GM12878 (cell line): ENCODE measurements around the gene RIPK4. TPM values are rescaled to one million over a fixed set of nuclear protein-coding genes. Genes with fewer than 3 reads are reported as not detected.

ENCODE experiments used
- ATAC-seq: fragments of 200-7000 bp; cut with Tn5 transposase; 3 replicates; pipeline ENCODE4 v1.9.1; 2020; ENCODE audit warnings: mild to moderate bottlenecking, moderate library complexity
- BruUV-seq: library from RNA; stranded (reverse); fragments of 400-500 nt; replicated peaks from 2 replicates; lab custom pipeline; 2021; lab: Mats Ljungman, UMichigan
- CTCF ChIA-PET: fragments of 300-600 bp; sonication (Branson Sonifier 250); formaldehyde crosslinking; extraction: SDS; loops from one replicate; lab custom pipeline; 2021; ENCODE audit warnings: inconsistent platforms; lab: Yijun Ruan, JAX
- POLR2A ChIA-PET: fragments of 350-600 bp; formaldehyde crosslinking; extraction: SDS; loops from one replicate; lab custom pipeline; 2021; ENCODE audit warnings: inconsistent platforms; lab: Charles Lee
- RAD21 ChIA-PET: fragments of 300-600 bp; sonication (Branson Sonifier 250); formaldehyde crosslinking; loops from one replicate; lab custom pipeline; 2023; ENCODE audit warnings: antibody characterized with exemption; ENCODE audit not compliant: unreplicated experiment; lab: Charles Lee
- SMC1A ChIA-PET: fragments of 300-600 bp; sonication (Branson Sonifier 250); formaldehyde crosslinking; loops from one replicate; lab custom pipeline; 2023; ENCODE audit not compliant: unreplicated experiment, uncharacterized antibody; lab: Charles Lee
- DNase-seq: peaks from one replicate; pipeline ENCODE4 v3.0.0-alpha.2; 2011; ENCODE audit warnings: low read depth, low spot score
- FAIRE-seq: peaks from 3 replicates; lab custom pipeline; 2011; peaks lifted over from hg19 to GRCh38; lab: Jason Lieb, UNC
- H2AFZ ChIP-seq: 2 replicates; pipeline ENCODE4 v1.6.0; 2011; ENCODE audit warnings: low read depth, low read length, control low read depth; ENCODE audit not compliant: control insufficient read depth
- H3K27ac ChIP-seq: 2 replicates; pipeline ENCODE4 v1.5.1; 2011; ENCODE audit warnings: control low read depth; ENCODE audit not compliant: control insufficient read depth, insufficient read depth
- H3K27me3 ChIP-seq, 2 experiments: replicated peaks in 1 of 2; 2 replicates each; pipeline versions ENCODE4 v1.6.0 to v1.6.1; 2011; ENCODE audit warnings: low read length in 1 of 2; ENCODE audit not compliant: control insufficient read depth in 2 of 2, insufficient read depth in 2 of 2
- H3K36me3 ChIP-seq, 2 experiments: 2 replicates each; pipeline ENCODE4 v1.5.1; 2011; ENCODE audit warnings: low read length in 1 of 2; ENCODE audit not compliant: control insufficient read depth in 2 of 2, insufficient read depth in 2 of 2
- H3K4me1 ChIP-seq: 2 replicates; pipeline ENCODE4 v1.6.1; 2011; ENCODE audit warnings: mild to moderate bottlenecking, low read length, moderate library complexity, mixed read lengths; ENCODE audit not compliant: control insufficient read depth, insufficient read depth
- H3K4me2 ChIP-seq: 2 replicates; pipeline ENCODE4 v1.6.0; 2011; ENCODE audit warnings: control low read depth; ENCODE audit not compliant: control insufficient read depth, insufficient read depth
- H3K4me3 ChIP-seq: fragments of 200-600 bp; sonication (generic); 2 replicates; pipeline ENCODE4 v1.5.1; 2016
- H3K79me2 ChIP-seq: 2 replicates; pipeline ENCODE4 v1.6.0; 2011; ENCODE audit warnings: low read length; ENCODE audit not compliant: control insufficient read depth, insufficient read depth
- H3K9ac ChIP-seq: 2 replicates; pipeline ENCODE4 v1.8.0; 2011; ENCODE audit warnings: low read length, control low read depth, mixed read lengths; ENCODE audit not compliant: control insufficient read depth, insufficient read depth
- H3K9me3 ChIP-seq: replicated peaks from 3 replicates; pipeline ENCODE4 v1.5.1; 2011; ENCODE audit warnings: mild to moderate bottlenecking, low read length; ENCODE audit not compliant: control insufficient read depth, insufficient read depth
- H4K20me1 ChIP-seq: 2 replicates; pipeline ENCODE4 v1.6.0; 2011; ENCODE audit not compliant: control insufficient read depth, insufficient read depth
- CREB1 ChIP-seq: IDR thresholded peaks from 2 replicates; pipeline ENCODE4 v1.6.1; 2012; ENCODE audit warnings: low read depth, mild to moderate bottlenecking, inconsistent platforms
- IKZF1 ChIP-seq: fragments of 450-650 bp; conservative IDR thresholded peaks from 2 replicates; pipeline ENCODE4 v1.6.1; 2017; ENCODE audit warnings: antibody characterized with exemption, mild to moderate bottlenecking
- IRF3 ChIP-seq: fragments of 450-650 bp; IDR thresholded peaks from 2 replicates; pipeline ENCODE4 v1.6.1; 2014; ENCODE audit warnings: mild to moderate bottlenecking
- NFYA ChIP-seq: IDR thresholded peaks from 2 replicates; pipeline ENCODE4 v1.6.1; 2011; ENCODE audit warnings: low read depth, mild to moderate bottlenecking, low read length, improper control_type of control experiment, borderline replicate concordance
- PAX8 ChIP-seq: fragments of 450-650 bp; IDR thresholded peaks from 2 replicates; pipeline ENCODE4 v1.6.1; 2017; ENCODE audit warnings: mild to moderate bottlenecking, moderate library complexity
- POU2F2 ChIP-seq: IDR thresholded peaks from 3 replicates; pipeline ENCODE4 v1.6.1; 2011; ENCODE audit warnings: low read depth, mild to moderate bottlenecking, low read length, borderline replicate concordance
- PRDM15 ChIP-seq: fragments of 450-650 bp; formaldehyde crosslinking; IDR thresholded peaks from 2 replicates; pipeline ENCODE4 v1.4.0; 2020; ENCODE audit warnings: mild to moderate bottlenecking, moderate library complexity
- WGBS: methylation state at CpG from one replicate; pipeline ENCODE4 v1.1.6; 2016; ENCODE audit warnings: low lambda C conversion rate; ENCODE audit not compliant: insufficient replicate concordance, insufficient coverage; ENCODE audit errors: missing lambda C conversion rate; 5-methylcytosine and 5-hydroxymethylcytosine counted together
- in situ Hi-C: fragments of 300-500 bp; cut with MboI; formaldehyde crosslinking; loops from 9 replicates; pipeline ENCODE4 v1.14.3; 2018; ENCODE audit warnings: mixed read lengths
- intact Hi-C: fragments of 100-400 bp; cut with micrococcal nuclease; formaldehyde crosslinking; loops from one replicate; pipeline ENCODE4 v1.14.2; 2022; ENCODE audit not compliant: unreplicated experiment
- polyA plus RNA-seq, 11 experiments: library from polyadenylated mRNA; depleted of rRNA in 4 of 11; unstranded in 6 of 11; stranded (reverse) in 5 of 11; fragments of >200 nt; fragmentation: Nextera tagmentation in 4 of 11; fragmentation: Illumina TruSeq in 1 of 11; extraction: Ambion mirVana in 4 of 11; extraction: Trizol in 1 of 11; gene quantifications; 1 replicate in 1 of 11; 2 replicates in 10 of 11; pipeline versions ENCODE4 v1.2.1 to v1.2.3, GENCODE V29; 2011 to 2016; ENCODE audit warnings: inconsistent platforms in 2 of 11, missing spikeins in 2 of 11, low read depth in 1 of 11
- total RNA-seq, 4 experiments: library from RNA; depleted of rRNA in 3 of 4; stranded (reverse); fragments of >200 nt in 3 of 4; fragmentation: Illumina TruSeq in 1 of 4; extraction: Trizol in 1 of 4; gene quantifications; 2 replicates each; pipeline versions ENCODE4 v1.2.1 to v1.2.3, GENCODE V29; 2013 to 2021
- TF ChIP-seq, protein P1 (sequence below): fragments of 450-650 bp; IDR thresholded peaks from 2 replicates; pipeline ENCODE4 v1.6.1; 2017; ENCODE audit warnings: antibody characterized with exemption, mild to moderate bottlenecking, moderate library complexity

Gene RIPK4
- total and polyA plus RNA-seq, 10 of the 15 experiments (the other 5 are each of a cell fraction or from before 2014, with no cell fraction given) = 0.05 TPM; not detected in 9

- no peaks in the 10 kb centered on the region for H3K4me1 ChIP-seq
- H3K4me3 ChIP-seq = no peak overlapping the region
- DNase-seq (no peak), FAIRE-seq (no peak), ATAC-seq (no peak)
- RAD21 ChIA-PET = interaction anchor here (2.0 kb wide), 1 partner anchor 148 kb away, joined by 7 read pairs; no protein-coding TSS in a partner anchor
- no peak overlapping the region for H3K4me2 ChIP-seq
- in situ Hi-C loops = no loop called here
- H2AFZ ChIP-seq = no peak overlapping the region
- CTCF ChIA-PET = interaction anchor here (1.3 kb wide), 1 partner anchor 56 kb away, joined by 4 read pairs; no protein-coding TSS in a partner anchor
- H4K20me1 ChIP-seq = no peaks in the 10 kb centered on the region
- no peak overlapping the region for H3K27ac ChIP-seq
- BruUV-seq = no TSS peak
- intact Hi-C loops = no loop called here
- no peaks in the 10 kb centered on the region for H3K36me3 ChIP-seq
- 73% methylated on average over 5 of the region's 5 CpGs for WGBS
- POLR2A ChIA-PET = no interaction called here
- H3K9me3 ChIP-seq = no peaks in the 10 kb centered on the region
- TF ChIP-seq POU2F2 = no peak
- TF ChIP-seq, protein P1, sequence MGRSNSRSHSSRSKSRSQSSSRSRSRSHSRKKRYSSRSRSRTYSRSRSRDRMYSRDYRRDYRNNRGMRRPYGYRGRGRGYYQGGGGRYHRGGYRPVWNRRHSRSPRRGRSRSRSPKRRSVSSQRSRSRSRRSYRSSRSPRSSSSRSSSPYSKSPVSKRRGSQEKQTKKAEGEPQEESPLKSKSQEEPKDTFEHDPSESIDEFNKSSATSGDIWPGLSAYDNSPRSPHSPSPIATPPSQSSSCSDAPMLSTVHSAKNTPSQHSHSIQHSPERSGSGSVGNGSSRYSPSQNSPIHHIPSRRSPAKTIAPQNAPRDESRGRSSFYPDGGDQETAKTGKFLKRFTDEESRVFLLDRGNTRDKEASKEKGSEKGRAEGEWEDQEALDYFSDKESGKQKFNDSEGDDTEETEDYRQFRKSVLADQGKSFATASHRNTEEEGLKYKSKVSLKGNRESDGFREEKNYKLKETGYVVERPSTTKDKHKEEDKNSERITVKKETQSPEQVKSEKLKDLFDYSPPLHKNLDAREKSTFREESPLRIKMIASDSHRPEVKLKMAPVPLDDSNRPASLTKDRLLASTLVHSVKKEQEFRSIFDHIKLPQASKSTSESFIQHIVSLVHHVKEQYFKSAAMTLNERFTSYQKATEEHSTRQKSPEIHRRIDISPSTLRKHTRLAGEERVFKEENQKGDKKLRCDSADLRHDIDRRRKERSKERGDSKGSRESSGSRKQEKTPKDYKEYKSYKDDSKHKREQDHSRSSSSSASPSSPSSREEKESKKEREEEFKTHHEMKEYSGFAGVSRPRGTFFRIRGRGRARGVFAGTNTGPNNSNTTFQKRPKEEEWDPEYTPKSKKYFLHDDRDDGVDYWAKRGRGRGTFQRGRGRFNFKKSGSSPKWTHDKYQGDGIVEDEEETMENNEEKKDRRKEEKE = no peak
- SMC1A ChIA-PET = no interaction called here
- peaks cover 18 to 22% of the 10 kb centered on the region in 2 experiments for H3K27me3 ChIP-seq
- no peak overlapping the region for H3K9ac ChIP-seq
- no peaks in the 10 kb centered on the region for H3K79me2 ChIP-seq
Observed at GRCh38 chr21:41759926-41760325, 6.9 kb downstream of the RIPK4 start.

GRCh38 chr21:41759214-41759840 is 7.5 kb downstream of the RIPK4 start:
- Histone ChIP-seq H3K4me2 (no peak overlapping the region), H3K27ac (no peak overlapping the region), H3K4me3 (no peak overlapping the region), H3K79me2 (no peaks in the 10 kb centered on the region), H4K20me1 (no peaks in the 10 kb centered on the region), H3K9me3 (no peaks in the 10 kb centered on the region), H3K9ac (no peak overlapping the region), H2AFZ (no peak overlapping the region), H3K36me3 (no peaks in the 10 kb centered on the region), H3K4me1 (no peaks in the 10 kb centered on the region), H3K27me3 (peaks cover 18 to 20% of the 10 kb centered on the region in 2 experiments)
- ChIA-PET POLR2A (no interaction called here), CTCF (interaction anchor here (1.3 kb wide), 1 partner anchor 57 kb away, joined by 4 read pairs; no protein-coding TSS in a partner anchor), SMC1A (no interaction called here), RAD21 (no interaction called here)
- FAIRE-seq (no peak), DNase-seq (no peak), ATAC-seq (no peak)
- no TSS peak for BruUV-seq
- intact Hi-C loops = no loop called here
- WGBS = 29% methylated on average over 11 of the region's 11 CpGs
- in situ Hi-C loops = no loop called here
- TF ChIP-seq PAX8 (no peak), IKZF1 (no peak), PRDM15 (CRISPR knock-in tag) (no peak), NFYA (no peak), CREB1 (no peak), IRF3 (no peak)
